ENCODE measurements around the gene KRT77.
"Not testable (repeated sequence)": the region's sequence is repeated elsewhere in the genome, so short reads cannot be mapped to it uniquely, and the experiment has no call there.

The KRT77 gene

DNA sequence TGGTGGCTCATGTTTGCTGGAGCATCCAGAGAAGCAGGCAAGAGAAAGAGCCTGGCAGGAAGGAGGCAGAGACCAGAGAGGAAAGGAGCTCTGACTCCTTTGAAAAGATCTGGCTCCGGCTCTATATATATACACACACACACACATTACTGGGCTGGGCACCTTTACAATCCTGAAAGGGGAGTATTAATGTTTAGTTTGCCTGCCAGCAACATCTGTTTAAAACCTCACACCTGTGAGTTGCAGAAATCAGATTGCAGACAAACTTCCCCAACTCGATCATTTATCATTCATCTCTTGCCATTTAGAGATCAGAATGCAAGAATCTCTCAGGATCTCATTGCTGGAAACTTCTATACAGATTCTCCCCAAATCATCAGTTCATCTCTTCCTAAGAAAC, at the start of gene KRT77:
Gene KRT77, minus strand, starts transcription at position 101 of the 400 bp plus-strand sequence. Its CDS starts 90 bp downstream, at position 11.
- no peak for DNase-seq

- DNase-seq = no peak
Observed at GRCh38 chr12:52752516-52752915, 49.2 kb upstream of the KRT77 start.

GRCh38 chr12:52751795-52752194, 48.5 kb upstream of the KRT77 start:
- DNase-seq = no peak

GRCh38 chr12:52750532-52750931, 47.2 kb upstream of the KRT77 start:
- not testable (repeated sequence) for DNase-seq

DNA sequence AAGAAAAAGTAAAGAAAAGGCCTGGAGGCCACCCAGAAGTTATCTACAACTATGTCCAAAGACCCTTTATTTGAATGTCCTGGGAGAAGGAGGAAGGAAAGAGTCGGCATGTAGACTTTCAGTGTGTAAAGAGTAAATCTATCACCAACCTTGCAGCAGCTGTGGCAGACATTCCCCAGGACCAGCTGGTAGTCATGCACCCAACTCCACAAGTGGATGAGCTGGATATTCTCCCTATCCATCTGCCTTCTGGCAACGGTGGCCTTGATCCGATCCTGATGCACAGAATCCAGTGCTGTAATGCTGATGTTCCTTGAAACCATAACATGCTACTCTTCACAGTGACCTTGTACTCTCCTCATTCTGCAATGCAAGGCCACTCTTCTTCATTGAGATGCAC, 46.5 kb upstream of the KRT77 start:
- peak; percentile 44 to 84 for DNase-seq

GRCh38 chr12:52748578-52748977, 45.3 kb upstream of the KRT77 start:
- DNase-seq = no peak

DNA sequence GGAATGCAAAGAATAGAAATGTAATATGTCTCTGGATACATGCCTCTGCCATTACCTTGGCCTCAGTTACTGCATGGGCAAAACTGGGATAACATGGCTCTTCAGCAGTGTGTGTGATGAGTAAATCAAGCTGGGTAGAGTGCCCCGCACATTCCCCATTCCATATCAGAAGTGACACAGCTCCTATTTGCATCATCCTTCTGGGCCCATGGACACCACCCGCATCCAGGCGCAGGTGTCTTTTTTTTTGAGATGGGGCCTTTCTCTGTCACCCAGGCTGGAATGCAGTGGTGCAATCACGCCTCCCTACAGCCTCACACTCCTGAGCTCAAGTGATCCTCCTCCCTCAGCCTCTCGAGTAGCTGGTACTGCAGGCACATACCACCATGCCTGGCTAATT, 42.2 kb upstream of the KRT77 start:
- no peak for DNase-seq

- no peak for DNase-seq
Observed at GRCh38 chr12:52744493-52745156, 41.3 kb upstream of the KRT77 start.

- DNase-seq = no peak
Observed at GRCh38 chr12:52742822-52743457, 39.6 kb upstream of the KRT77 start.

GRCh38 chr12:52742196-52742580, 38.9 kb upstream of the KRT77 start:
- DNase-seq = no peak

DNA sequence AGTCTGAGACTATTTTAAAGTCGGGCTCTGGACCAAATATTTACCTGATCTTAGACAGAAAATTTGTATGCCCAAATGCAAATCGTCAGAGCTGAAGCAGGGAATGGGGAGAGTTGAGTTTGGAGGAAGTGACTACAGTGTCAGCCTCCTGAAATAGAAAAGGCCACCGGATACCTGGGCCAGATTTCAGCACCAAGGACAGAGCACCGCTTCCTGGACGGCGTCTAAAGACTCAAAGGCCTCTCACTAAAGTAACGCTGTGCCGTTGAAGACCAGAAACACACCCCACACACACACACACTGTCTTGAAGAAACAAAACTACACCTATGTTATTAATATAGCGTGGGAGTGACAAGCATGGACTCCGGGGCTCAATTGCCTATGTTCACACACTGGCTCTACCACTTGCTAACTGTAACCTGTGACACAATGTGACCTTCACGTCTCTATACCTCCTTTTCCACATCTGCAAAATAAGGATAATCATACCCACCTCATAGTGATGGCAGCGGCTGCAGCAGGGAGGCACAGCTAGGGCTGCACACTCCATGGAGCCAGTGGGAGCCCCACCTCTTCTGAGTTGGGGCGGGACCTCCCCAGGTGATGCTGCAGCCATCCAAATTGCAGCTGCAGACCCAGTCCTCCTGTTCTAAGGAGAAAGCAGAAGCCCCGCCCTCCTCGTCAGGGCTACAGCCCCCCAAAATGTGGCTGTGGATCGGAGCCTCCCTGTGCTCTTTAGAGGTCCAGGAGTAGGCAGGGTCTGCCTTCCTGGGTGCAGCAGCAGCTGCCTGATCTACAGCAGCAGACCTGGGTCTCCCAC, 38.3 kb upstream of the KRT77 start:
- no peak for DNase-seq

GRCh38 chr12:52740584-52740983, 37.3 kb upstream of the KRT77 start:
- peak; percentile 56 to 87 for DNase-seq

- DNase-seq = peak; percentile 73 to 88
Observed at GRCh38 chr12:52739963-52740362, 36.6 kb upstream of the KRT77 start.

- no peak for DNase-seq
Observed at GRCh38 chr12:52735816-52736632, 32.7 kb upstream of the KRT77 start.

- DNase-seq = no peak
Observed at GRCh38 chr12:52735106-52735505, 31.8 kb upstream of the KRT77 start.

- DNase-seq = no peak
Observed at GRCh38 chr12:52730793-52731192, 27.5 kb upstream of the KRT77 start.

GRCh38 chr12:52730383-52730782, 27.1 kb upstream of the KRT77 start:
- DNase-seq = no peak

DNA sequence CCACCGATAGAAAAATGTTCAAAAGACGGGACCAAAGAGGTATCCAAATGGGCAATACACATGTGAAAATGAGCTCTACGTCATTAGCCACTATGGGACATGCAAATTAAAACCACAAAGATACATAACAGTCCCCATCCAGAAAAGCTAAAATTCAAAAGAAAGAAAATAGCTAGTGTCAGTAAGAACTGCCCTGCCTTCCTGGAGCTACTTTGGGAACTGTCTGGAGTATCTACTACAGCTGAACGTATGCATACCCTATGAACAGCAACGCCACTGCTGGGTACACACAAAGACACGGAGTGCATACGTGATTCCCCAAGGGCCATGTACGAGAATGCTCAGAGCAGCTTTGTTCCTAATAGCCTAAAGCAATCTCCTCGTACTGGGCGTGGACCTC, 25.8 kb upstream of the KRT77 start:
- DNase-seq = no peak

DNA sequence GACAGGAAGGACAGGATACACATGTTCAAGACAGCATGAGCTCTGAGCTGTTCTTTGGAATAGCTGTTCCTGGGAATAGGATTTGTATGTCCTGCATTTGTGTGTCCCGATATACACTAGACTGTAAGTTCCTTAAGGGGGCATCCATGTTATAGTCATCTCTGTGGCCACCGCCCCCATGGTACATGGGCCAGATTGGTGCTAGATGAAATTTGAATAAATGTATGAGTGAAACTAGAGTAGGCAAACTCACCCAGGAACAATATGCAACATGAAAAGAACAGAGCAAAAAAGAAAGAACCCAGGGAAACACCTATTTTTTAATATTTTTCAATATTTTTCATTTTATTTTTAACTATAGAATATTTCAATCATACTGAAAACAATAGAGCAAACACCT, 25.1 kb upstream of the KRT77 start:
- DNase-seq = no peak

- DNase-seq = no peak
Observed at GRCh38 chr12:52727037-52727436, 23.7 kb upstream of the KRT77 start.

DNA sequence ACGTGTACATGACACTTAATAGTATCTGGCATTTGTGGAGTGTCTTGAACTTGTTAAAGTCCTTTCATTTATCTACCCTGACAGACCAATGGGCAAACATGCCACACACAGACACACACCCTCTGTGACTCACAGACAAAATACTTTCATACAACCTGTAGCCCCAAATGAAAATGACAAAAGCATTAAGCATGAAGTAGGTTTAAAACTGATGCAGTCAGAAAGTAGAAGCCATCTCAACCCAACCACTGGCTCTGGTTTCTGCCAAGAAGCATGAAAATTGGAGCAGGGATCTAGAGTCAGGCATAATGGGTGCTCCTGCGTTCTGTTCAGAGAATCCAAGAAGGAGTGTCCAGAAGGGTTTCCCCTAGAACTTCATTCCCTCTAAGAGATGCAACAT, 23.1 kb upstream of the KRT77 start:
- DNase-seq = no peak

DNA sequence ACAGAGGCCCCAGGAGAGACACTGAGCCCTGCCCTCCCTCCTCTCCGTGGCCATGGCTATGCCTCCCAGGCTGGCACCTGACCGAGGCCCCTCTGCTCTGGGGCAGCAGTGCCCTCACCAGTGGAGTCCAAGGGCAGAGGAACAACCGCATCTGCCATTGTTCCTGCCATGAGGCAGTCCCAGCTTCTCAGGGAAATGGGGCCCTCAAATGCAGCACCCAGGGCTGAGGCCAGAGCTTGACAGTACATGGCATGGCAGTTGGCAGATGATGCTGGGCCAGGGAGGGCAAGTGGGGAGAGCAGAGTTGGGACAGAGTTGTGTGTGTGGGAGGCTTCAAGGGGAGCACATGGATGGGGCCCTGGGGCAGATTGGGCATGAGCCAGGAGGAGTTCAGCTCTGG, 21.1 kb upstream of the KRT77 start:
- DNase-seq = no peak

- DNase-seq = no peak
Observed at GRCh38 chr12:52722680-52723079, 19.4 kb upstream of the KRT77 start.

Measured in NCI-H524 (cell line).